Umbilical cord (tissue), 2 donors: ENCODE measurements around the gene TIMP1. TPM values are rescaled to one million over a fixed set of nuclear protein-coding genes. Genes with fewer than 3 reads are reported as not detected.
A peak's percentile ranks its signal among the peaks of the same experiment; 100 is the strongest.

Source experiments
- DNase-seq: peaks from one replicate; pipeline ENCODE4 v3.0.0-alpha.2; 2015; ENCODE audit warnings: low spot score
- total RNA-seq: library from RNA; depleted of rRNA; stranded (reverse); fragments of >200 nt; gene quantifications from one replicate; pipeline ENCODE4 v1.2.3, GENCODE V29; 2014; ENCODE audit warnings: low replicate concordance; ENCODE audit not compliant: insufficient read depth

TIMP1 gene
- total RNA-seq, result 109 TPM

- DNase-seq, result peak; percentile 95
Measured at GRCh38 chrX:47581731-47582647, at the start of gene TIMP1. TIMP1 (plus strand) TSS chrX:47582436; CDS start chrX:47583416, 980 bp downstream.

GRCh38 chrX:47539860-47540259 lies 42.4 kb upstream of the TIMP1 start:
- DNase-seq, result peak; percentile 3

DNA sequence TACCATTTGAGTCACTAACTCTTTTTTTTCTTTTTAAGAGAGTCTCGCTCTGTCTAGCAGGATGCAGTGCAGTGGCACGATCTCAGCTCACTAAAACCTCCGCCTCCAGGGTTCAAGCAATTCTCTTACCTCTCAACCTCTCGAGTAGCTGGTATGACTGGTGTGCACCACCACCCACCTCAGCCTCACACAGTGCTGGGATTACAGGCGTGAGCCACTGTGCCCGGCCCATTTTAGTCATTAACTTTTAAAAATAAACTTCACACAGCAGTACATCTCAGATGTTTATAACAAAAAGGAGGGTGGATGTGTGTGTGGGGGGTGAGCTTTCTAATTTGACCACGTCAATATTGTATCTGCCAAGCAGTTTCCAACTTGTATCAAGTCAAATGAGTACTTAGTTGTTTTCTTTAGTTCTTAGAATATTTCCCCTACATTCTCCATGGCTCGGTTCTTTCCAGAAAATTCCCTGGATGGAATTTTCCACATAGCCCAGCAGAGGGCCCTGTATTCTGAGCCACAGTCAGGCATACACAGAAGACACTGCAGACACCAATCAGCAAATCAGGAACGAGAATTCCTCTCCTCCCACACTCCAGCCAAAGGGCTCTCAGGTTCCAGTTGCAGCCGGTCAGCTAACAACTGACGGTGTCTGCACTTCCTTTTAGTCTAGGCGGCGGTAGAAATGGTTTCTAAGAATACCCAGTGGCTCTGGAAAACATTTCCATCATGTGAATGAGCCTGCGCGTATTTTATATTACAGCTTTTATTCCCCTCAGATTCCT lies 41.3 kb upstream of the TIMP1 start:
- DNase-seq, result peak; percentile 96

GRCh38 chrX:47543496-47543895 lies 38.7 kb upstream of the TIMP1 start:
- DNase-seq, result no peak

GRCh38 chrX:47556045-47556623 lies 26.1 kb upstream of the TIMP1 start:
- peak; percentile 95 for DNase-seq

- DNase-seq, result no peak
Measured at GRCh38 chrX:47558436-47558835, 23.8 kb upstream of the TIMP1 start.

- DNase-seq, result no peak
Measured at GRCh38 chrX:47560179-47560933, 21.9 kb upstream of the TIMP1 start.

DNA sequence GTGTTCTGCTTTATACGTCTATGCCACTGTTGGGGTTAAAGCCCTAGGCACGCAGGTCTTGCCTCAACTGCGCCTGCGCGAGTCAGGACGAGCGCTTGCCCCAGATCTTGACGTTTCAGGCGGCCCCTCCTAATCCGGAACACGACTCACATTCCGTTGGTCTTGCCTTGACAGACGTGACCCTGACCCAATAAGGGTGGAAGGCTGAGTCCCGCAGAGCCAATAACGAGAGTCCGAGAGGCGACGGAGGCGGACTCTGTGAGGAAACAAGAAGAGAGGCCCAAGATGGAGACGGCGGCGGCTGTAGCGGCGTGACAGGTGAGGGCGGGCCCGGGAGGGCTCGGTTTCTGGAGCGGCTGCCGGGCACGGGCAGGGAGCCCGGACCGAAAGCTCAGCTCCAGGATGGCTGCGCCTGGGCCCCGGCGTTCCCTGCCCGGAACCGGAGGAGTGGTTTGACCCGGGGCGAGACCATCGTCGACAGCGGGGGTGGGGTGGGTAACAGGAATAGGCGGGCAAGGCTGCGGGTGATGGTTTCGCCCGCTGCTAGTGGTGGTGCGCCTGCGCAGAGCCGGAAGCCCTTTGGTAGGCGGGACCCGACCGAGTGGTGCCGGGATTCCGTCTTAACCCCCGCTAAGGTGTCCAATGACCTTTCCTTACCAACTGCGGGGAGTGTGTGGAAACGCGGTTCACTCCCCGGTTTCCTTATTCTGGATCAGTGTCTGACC lies 21.1 kb upstream of the TIMP1 start, which contains the start of gene ARAF:
Gene ARAF (plus strand): TSS at position 272 of the 725 bp plus-strand sequence. CDS start 1,763 bp downstream, outside the sequence.
- peak; percentile 99 for DNase-seq

GRCh38 chrX:47561659-47562151 lies 20.5 kb upstream of the TIMP1 start:
- DNase-seq, result no peak

- DNase-seq, result no peak
Measured at GRCh38 chrX:47562615-47563243, 19.5 kb upstream of the TIMP1 start.

DNA sequence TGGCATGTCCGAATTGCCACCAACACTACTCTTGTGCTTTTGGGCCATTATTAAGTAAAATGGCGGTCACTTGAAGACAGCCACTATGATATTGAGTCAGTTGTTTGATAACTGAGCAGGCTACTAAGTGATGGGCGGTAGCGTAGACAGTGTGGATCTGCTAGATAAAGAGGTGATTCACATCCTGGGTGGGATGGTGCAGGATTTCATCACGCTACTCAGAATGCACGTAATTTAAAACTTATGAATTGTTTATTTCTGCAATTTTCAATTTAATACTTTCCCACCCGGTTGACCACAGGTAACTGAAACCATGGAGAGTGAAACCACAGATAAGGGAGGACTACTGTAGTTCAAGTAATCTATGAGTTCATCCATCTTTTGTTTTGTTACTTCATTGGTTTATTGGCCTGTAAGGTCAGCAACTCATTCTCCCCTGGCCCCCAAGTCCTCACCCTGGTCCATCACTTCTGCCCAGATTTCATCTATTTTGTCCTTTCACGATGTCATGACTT lies 18.4 kb upstream of the TIMP1 start:
- DNase-seq, result no peak

DNA sequence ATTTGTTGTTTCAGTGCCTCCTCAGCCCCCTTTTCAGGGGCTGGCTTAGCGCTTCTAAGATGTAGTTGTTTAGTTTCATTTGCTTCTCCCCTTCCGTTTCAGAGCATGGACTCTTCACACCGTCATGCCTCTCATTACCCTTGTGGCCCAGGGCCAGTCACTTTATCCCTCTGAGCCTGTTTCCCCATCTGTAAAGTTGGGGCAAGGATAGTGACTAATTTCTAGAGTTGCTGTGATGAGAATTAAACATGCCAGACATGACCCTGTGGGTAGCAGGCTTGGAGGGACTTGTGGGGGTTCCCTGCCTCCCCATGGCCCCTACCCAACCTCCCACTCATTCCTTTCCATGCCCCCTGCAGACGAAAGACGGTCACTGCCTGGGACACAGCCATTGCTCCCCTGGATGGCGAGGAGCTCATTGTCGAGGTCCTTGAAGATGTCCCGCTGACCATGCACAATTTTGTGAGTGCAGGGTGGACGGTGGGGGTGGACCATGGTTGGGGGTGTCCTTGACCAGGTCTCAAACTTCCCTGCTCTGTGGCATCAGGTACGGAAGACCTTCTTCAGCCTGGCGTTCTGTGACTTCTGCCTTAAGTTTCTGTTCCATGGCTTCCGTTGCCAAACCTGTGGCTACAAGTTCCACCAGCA lies 17.7 kb upstream of the TIMP1 start:
- DNase-seq, result no peak

GRCh38 chrX:47566841-47567240 lies 15.4 kb upstream of the TIMP1 start:
- DNase-seq, result no peak

- no peak for DNase-seq
Measured at GRCh38 chrX:47568656-47569295, 13.5 kb upstream of the TIMP1 start.

GRCh38 chrX:47570794-47571193 lies 11.4 kb upstream of the TIMP1 start:
- no peak for DNase-seq

DNA sequence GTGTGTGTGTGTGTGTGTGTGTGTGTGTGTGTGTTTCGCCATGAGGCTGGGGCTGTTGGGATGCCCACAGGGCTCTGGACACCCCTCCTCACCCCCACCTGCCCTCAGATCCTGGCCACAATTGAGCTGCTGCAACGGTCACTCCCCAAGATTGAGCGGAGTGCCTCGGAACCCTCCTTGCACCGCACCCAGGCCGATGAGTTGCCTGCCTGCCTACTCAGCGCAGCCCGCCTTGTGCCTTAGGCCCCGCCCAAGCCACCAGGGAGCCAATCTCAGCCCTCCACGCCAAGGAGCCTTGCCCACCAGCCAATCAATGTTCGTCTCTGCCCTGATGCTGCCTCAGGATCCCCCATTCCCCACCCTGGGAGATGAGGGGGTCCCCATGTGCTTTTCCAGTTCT lies 11.0 kb upstream of the TIMP1 start:
- DNase-seq, result no peak

DNA sequence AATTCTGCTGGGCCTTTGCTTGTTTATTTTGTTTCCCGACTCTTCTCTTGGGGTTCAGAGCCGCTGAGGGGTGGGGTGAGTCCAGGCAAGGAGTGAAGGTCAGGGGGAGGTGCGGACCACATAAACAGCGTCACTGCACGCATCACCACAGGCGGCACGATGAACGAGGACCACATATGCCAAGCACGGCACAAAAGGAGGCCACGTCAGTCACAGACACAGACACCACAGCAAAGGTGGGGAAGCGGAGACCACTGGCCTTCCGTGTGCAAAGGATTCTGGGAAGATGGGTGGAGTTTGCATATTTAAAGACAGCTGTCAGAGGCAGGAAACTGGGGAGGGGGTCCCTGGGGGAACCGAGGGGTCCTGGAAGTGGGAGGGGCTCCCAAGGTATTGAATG lies 10.3 kb upstream of the TIMP1 start:
- no peak for DNase-seq

- no peak for DNase-seq
Measured at GRCh38 chrX:47572773-47573340, 9.4 kb upstream of the TIMP1 start.
